Progenitor cell of endocrine pancreas (in vitro differentiated cells): Measurements from ENCODE around the gene MYO1H. TPM values are rescaled to one million over a fixed set of nuclear protein-coding genes. Genes with fewer than 3 reads are reported as not detected.
A peak's percentile ranks its signal among the peaks of the same experiment; 100 is the strongest.

Experiments used
- DNase-seq: peaks from one replicate; pipeline ENCODE4 v3.0.0; 2021; ENCODE audit warnings: low spot score; ENCODE audit not compliant: unreplicated experiment
- H3K27ac Mint-ChIP-seq: 2 replicates; pipeline ENCODE4 v1.8.0; 2021; ENCODE audit warnings: mild to moderate bottlenecking, moderate library complexity, mixed read lengths
- H3K27me3 Mint-ChIP-seq: 2 replicates; pipeline ENCODE4 v1.8.0; 2021; ENCODE audit warnings: mixed read lengths
- H3K36me3 Mint-ChIP-seq: 2 replicates; pipeline ENCODE4 v1.8.0; 2022; ENCODE audit warnings: mixed read lengths; ENCODE audit not compliant: insufficient read depth
- H3K4me1 Mint-ChIP-seq: 2 replicates; pipeline ENCODE4 v1.8.0; 2021; ENCODE audit warnings: low read depth, mixed read lengths
- H3K4me3 Mint-ChIP-seq: 2 replicates; pipeline ENCODE4 v1.8.0; 2021; ENCODE audit warnings: low read depth, mild to moderate bottlenecking, moderate library complexity, mixed read lengths
- H3K9me3 Mint-ChIP-seq: 2 replicates; pipeline ENCODE4 v1.8.0; 2021; ENCODE audit warnings: low read depth, mixed read lengths
- total RNA-seq: library from RNA; stranded (reverse); gene quantifications from 2 replicates; pipeline ENCODE4 v1.2.1, GENCODE V29; 2021
- TF ChIP-seq, protein P1 (sequence below): fragments of 200-600 bp; sonication (generic); IDR thresholded peaks from one replicate; pipeline ENCODE4 v1.5.0; 2021; ENCODE audit warnings: antibody characterized with exemption, mild to moderate bottlenecking; ENCODE audit not compliant: unreplicated experiment

MYO1H gene
- total RNA-seq, 1 donor from 2014 or later: 0.77 TPM

DNA sequence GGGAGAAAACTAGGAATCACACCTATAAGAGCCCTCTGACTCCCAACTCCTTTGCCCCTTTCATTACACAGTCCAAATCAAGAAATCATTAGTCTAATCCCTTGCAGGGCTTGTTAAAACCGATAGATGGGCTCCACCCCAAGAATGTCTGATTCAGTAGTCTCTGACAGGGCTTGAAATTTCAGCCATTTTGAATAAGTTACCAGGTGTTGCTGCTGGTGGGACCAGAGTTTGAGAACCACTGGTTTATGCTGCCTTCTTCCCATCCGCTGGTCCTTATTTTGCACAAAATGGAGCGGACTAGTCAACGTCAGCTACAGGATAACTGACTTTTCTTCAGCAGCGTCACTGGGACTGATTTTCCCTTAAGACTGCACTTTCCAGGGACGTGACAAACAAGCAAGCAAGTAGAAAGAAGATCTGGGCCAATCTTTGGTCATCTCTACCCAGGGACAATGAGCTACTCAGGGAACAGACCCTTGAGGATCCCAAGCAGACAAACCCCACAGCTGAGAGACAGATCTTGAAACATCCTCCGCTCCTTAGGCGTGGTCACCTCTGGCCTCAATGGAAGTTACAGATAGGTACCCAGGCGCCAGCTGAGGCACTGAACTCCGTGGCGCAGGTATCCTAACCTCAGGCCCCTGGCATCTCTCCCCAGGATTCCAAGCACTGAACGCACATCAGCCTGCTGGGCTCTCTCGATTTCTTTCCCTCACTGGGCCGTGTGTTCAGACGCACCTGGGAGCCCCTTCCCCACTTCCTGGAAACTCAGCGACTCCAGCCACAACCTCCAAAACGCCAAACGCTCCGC lies 128.5 kb downstream of the MYO1H start:
- no peaks in the 10 kb centered on the region for H3K9me3 Mint-ChIP-seq
- TF ChIP-seq, protein P1, sequence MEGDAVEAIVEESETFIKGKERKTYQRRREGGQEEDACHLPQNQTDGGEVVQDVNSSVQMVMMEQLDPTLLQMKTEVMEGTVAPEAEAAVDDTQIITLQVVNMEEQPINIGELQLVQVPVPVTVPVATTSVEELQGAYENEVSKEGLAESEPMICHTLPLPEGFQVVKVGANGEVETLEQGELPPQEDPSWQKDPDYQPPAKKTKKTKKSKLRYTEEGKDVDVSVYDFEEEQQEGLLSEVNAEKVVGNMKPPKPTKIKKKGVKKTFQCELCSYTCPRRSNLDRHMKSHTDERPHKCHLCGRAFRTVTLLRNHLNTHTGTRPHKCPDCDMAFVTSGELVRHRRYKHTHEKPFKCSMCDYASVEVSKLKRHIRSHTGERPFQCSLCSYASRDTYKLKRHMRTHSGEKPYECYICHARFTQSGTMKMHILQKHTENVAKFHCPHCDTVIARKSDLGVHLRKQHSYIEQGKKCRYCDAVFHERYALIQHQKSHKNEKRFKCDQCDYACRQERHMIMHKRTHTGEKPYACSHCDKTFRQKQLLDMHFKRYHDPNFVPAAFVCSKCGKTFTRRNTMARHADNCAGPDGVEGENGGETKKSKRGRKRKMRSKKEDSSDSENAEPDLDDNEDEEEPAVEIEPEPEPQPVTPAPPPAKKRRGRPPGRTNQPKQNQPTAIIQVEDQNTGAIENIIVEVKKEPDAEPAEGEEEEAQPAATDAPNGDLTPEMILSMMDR: no peak
- no peak for DNase-seq
- H3K27me3 Mint-ChIP-seq: no peaks in the 10 kb centered on the region
- H3K27ac Mint-ChIP-seq: peak overlapping the region; percentile 94
- H3K4me1 Mint-ChIP-seq: peaks cover 17% of the 10 kb centered on the region
- H3K36me3 Mint-ChIP-seq: no peaks in the 10 kb centered on the region
- peak overlapping the region; percentile 94 for H3K4me3 Mint-ChIP-seq

DNA sequence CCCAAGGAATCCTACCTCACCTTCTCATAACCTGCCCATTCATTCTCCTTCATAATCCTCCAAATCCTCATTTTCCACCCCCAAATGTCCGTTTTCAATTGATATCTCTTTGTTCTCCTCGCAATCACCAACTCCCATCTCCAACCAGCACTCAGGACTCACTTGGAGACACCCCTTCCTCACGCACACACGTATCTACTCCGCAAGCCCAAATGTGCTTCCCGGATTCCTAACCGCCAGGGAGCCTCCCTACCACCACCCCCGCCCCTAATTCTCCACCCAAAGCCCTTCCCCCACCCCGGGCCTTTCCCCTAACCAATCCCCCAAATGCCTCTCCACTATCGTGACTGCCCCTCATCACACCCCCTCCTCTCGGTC lies 129.1 kb downstream of the MYO1H start:
- Mint-ChIP-seq H3K27me3 (no peaks in the 10 kb centered on the region), H3K4me3 (peak overlapping the region; percentile 94), H3K9me3 (no peaks in the 10 kb centered on the region), H3K36me3 (no peaks in the 10 kb centered on the region), H3K27ac (peak overlapping the region; percentile 94), H3K4me1 (peaks cover 17% of the 10 kb centered on the region)
- no peak for DNase-seq
- TF ChIP-seq, protein P1: no peak

DNA sequence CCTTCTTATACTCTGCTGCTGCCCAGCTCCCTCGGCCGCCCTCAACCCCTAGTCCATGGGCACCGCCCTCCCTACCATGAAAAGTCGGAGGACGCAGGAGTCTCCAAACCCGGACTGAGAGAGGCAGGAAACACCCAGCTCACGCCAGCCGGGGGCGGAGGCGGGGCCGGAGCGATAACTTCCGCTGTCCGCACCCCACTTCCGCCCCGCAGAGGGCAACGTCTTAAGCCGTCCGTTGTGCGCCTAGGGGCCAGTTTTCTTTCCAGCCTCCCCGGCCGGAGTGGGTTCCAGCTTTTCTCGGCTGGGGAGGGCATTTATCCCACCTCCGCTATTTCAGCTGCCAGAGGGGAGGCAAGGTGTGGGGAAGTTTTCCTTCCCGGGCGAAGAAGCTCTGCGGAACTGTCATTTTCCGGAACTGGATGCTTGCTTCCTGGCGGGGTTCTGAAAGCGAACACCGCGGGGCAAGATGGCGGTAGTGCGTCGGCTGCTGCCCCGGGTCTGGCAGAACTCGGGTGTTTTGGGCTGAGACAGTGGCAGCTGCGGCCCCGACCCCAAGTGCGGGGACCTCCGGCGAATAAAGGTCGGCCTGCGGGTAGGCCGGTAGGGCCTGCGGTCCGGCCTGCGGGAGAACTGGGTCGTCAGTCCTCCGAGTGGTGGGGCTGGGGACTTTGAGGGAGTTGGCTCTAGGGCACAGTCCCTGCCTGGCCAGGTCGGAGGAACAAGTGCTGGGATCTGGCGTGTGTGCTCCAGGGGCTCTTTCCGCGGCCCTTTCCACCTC lies 129.7 kb downstream of the MYO1H start, which contains the start of the genes KCTD10 and UBE3B:
Gene KCTD10, minus strand, starts transcription at position 116 of the 778 bp plus-strand sequence. Its CDS starts 38 bp downstream, at position 78.
Gene UBE3B, plus strand, starts transcription at position 450 of the 778 bp plus-strand sequence. CDS start 5,918 bp downstream, outside the sequence.
- Mint-ChIP-seq H3K27me3 (no peaks in the 10 kb centered on the region), H3K4me1 (peaks cover 17% of the 10 kb centered on the region), H3K4me3 (peak within 1 kb of the TSS; percentile 94), H3K9me3 (no peaks in the 10 kb centered on the region), H3K27ac (peak within 1 kb of the TSS; percentile 94), H3K36me3 (no peaks in the 10 kb centered on the region)
- peak; percentile 75 for DNase-seq
- TF ChIP-seq, protein P1: no peak

DNA sequence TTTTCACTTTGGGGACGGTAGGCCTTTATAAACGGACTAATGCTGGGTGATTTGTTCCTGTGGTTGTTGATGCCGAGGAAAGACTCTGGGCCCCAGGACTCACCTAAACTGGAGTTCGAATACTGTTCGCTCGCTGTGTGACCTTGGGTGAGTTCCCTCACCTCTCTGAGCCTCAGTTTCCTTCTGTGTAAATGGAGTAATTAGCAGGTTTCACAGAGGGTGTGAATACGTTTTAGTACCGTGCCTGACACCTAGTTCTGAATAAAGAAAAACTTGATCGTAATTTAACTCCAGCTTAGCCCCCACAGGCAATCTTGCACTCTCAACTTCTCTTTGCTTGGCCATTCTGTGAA lies 130.2 kb downstream of the MYO1H start:
- H3K36me3 Mint-ChIP-seq: no peaks in the 10 kb centered on the region
- H3K27me3 Mint-ChIP-seq: no peaks in the 10 kb centered on the region
- H3K9me3 Mint-ChIP-seq: no peaks in the 10 kb centered on the region
- peak overlapping the region; percentile 94 for H3K4me3 Mint-ChIP-seq
- peak overlapping the region; percentile 94 for H3K27ac Mint-ChIP-seq
- H3K4me1 Mint-ChIP-seq: peaks cover 17% of the 10 kb centered on the region
- TF ChIP-seq, protein P1: no peak
- DNase-seq: no peak

DNA sequence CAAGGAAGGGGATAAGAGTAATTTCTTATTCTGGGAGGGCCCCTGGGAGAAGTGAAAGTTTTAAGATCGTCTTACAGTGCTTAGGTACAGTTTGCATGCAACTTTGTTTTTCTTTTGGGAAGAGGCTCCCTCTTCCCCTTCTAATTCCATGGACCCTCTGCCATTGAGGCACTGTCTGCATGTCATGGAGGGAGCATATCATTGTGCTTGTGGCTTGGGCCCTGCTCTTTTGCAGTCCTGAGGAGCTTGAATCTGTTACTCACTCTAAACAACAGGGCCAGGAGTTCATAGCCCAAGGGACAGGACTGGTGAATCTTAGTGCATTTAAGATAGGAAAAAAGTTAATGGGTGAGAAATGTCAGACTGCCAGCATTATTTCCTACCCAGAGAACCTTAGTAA lies 132.1 kb downstream of the MYO1H start:
- Mint-ChIP-seq H3K9me3 (no peaks in the 10 kb centered on the region), H3K27ac (no peak overlapping the region), H3K27me3 (no peaks in the 10 kb centered on the region), H3K4me3 (peak overlapping the region; percentile 16), H3K4me1 (peaks cover 17% of the 10 kb centered on the region), H3K36me3 (peaks cover 4% of the 10 kb centered on the region)
- TF ChIP-seq, protein P1: no peak
- no peak for DNase-seq
